A673 (cell line): ENCODE data around the gene ADCY5. TPM values are rescaled to one million over a fixed set of nuclear protein-coding genes. Genes with fewer than 3 reads are reported as not detected.

Experiments used
- BruUV-seq: library from RNA; stranded (reverse); fragments of 400-500 nt; replicated peaks from 2 replicates; lab custom pipeline; 2021; lab: Mats Ljungman, UMichigan
- CTCF ChIA-PET: fragments of 300-600 bp; sonication (Branson Sonifier 250); formaldehyde crosslinking; loops from one replicate; lab custom pipeline; 2022; ENCODE audit warnings: antibody characterized with exemption; lab: Charles Lee
- POLR2A ChIA-PET: fragments of 300-600 bp; sonication (Branson Sonifier 250); formaldehyde crosslinking; loops from one replicate; lab custom pipeline; 2022; ENCODE audit warnings: antibody characterized with exemption; ENCODE audit not compliant: low non-redundant PET; lab: Charles Lee
- DNase-seq: peaks from one replicate; pipeline ENCODE4 v3.0.0-alpha.2; 2015; ENCODE audit warnings: low spot score
- H3K27ac ChIP-seq: fragments of 200-600 bp; sonication (generic); 2 replicates; pipeline ENCODE4 v1.5.1; 2016; ENCODE audit warnings: mixed run types, low read depth, mild to moderate bottlenecking, mixed read lengths, antibody characterized with exemption, low read length; ENCODE audit not compliant: poor library complexity, severe bottlenecking
- H3K27me3 ChIP-seq: fragments of 200-600 bp; sonication (generic); replicated peaks from 2 replicates; pipeline ENCODE4 v1.6.1; 2017; ENCODE audit warnings: mixed run types, low read depth, mild to moderate bottlenecking, mixed read lengths, antibody characterized with exemption, low read length; ENCODE audit not compliant: insufficient read depth, poor library complexity
- H3K36me3 ChIP-seq: fragments of 200-600 bp; sonication (generic); 2 replicates; pipeline ENCODE4 v1.6.1; 2016; ENCODE audit warnings: mixed run types, mild to moderate bottlenecking, mixed read lengths, antibody characterized with exemption, low read length; ENCODE audit not compliant: insufficient read depth, poor library complexity, severe bottlenecking
- H3K4me1 ChIP-seq: fragments of 200-600 bp; sonication (generic); 2 replicates; pipeline ENCODE4 v1.6.1; 2017; ENCODE audit warnings: mixed run types, mild to moderate bottlenecking, mixed read lengths, antibody characterized with exemption, low read length; ENCODE audit not compliant: insufficient read depth, poor library complexity, severe bottlenecking
- H3K4me3 ChIP-seq: fragments of 200-600 bp; sonication (generic); 2 replicates; pipeline ENCODE4 v1.5.1; 2016; ENCODE audit warnings: low read depth, mixed run types, mild to moderate bottlenecking, mixed read lengths, low read length; ENCODE audit not compliant: poor library complexity, severe bottlenecking
- H3K9me3 ChIP-seq: fragments of 200-600 bp; sonication (generic); 2 replicates; pipeline ENCODE4 v1.6.1; 2016; ENCODE audit warnings: mixed run types, low read depth, mild to moderate bottlenecking, mixed read lengths, antibody characterized with exemption, low read length; ENCODE audit not compliant: poor library complexity, severe bottlenecking
- CTCF ChIP-seq: fragments of 300-800, 200-600 bp; sonication (generic); conservative IDR thresholded peaks from 2 replicates; pipeline ENCODE4 v1.5.1; 2017; ENCODE audit warnings: low read depth, mild to moderate bottlenecking, antibody characterized with exemption, low read length, moderate library complexity, mixed read lengths
- EZH2 ChIP-seq: fragments of 200-600 bp; sonication (generic); IDR thresholded peaks from 2 replicates; pipeline ENCODE4 v1.6.1; 2017; ENCODE audit warnings: borderline replicate concordance, low read depth, mild to moderate bottlenecking, mixed read lengths, antibody characterized with exemption, low read length; ENCODE audit not compliant: poor library complexity, severe bottlenecking
- intact Hi-C: fragments of 100-400 bp; cut with micrococcal nuclease; formaldehyde crosslinking; loops from one replicate; pipeline ENCODE4 v1.10.0; 2022; ENCODE audit not compliant: unreplicated experiment
- total RNA-seq: library from RNA; stranded (reverse); gene quantifications from 2 replicates; pipeline ENCODE4 v1.2.3, GENCODE V29; 2021

ADCY5 gene
- total RNA-seq, 1 experiment from 2014 or later = 0.21 TPM

GRCh38 chr3:123467046-123467445 is 18.2 kb upstream of the ADCY5 start:
- peaks cover 10% of the 10 kb centered on the region for H3K27me3 ChIP-seq
- H3K9me3 ChIP-seq = no peaks in the 10 kb centered on the region
- H3K4me3 ChIP-seq = no peak overlapping the region
- H3K27ac ChIP-seq = no peak overlapping the region
- no peaks in the 10 kb centered on the region for H3K36me3 ChIP-seq
- no peaks in the 10 kb centered on the region for H3K4me1 ChIP-seq
- ChIA-PET CTCF (interaction anchor here (0.6 kb wide), 1 partner anchor 128 kb away, joined by 5 read pairs; no protein-coding TSS in a partner anchor), POLR2A (interaction anchor here (0.7 kb wide), 1 partner anchor 933 kb away, joined by 3 read pairs; no protein-coding TSS in a partner anchor)
- BruUV-seq = no TSS peak
- no peak for DNase-seq
- intact Hi-C loops = no loop called here
- TF ChIP-seq EZH2 (no peak), CTCF (no peak)

GRCh38 chr3:123464211-123464610 is 15.3 kb upstream of the ADCY5 start:
- POLR2A ChIA-PET = no interaction called here
- CTCF ChIA-PET = no interaction called here
- Histone ChIP-seq H3K9me3 (no peaks in the 10 kb centered on the region), H3K27me3 (peaks cover 23% of the 10 kb centered on the region), H3K36me3 (no peaks in the 10 kb centered on the region), H3K27ac (no peak overlapping the region), H3K4me1 (no peaks in the 10 kb centered on the region), H3K4me3 (no peak overlapping the region)
- BruUV-seq = no TSS peak
- intact Hi-C loops = no loop called here
- DNase-seq = no peak
- TF ChIP-seq CTCF (no peak), EZH2 (no peak)

- Histone ChIP-seq H3K9me3 (no peaks in the 10 kb centered on the region), H3K4me3 (no peak overlapping the region), H3K27ac (no peak overlapping the region), H3K4me1 (no peaks in the 10 kb centered on the region), H3K27me3 (peaks cover 34% of the 10 kb centered on the region), H3K36me3 (no peaks in the 10 kb centered on the region)
- intact Hi-C loops = no loop called here
- DNase-seq = no peak
- CTCF ChIA-PET = no interaction called here
- TF ChIP-seq CTCF = no peak
- no peak for TF ChIP-seq EZH2
- POLR2A ChIA-PET = no interaction called here
- BruUV-seq = no TSS peak
These were observed 11.0 kb upstream of the ADCY5 start for GRCh38 chr3:123459862-123460261.
